OCI-LY1 (cell line): ENCODE results near the gene FAM83G.
A peak's percentile ranks its signal among the peaks of the same experiment; 100 is the strongest.

ENCODE experiments used
- H2AFZ ChIP-seq: fragments of 200-600 bp; sonication (generic), shearing (Covaris generic); 2 replicates; pipeline ENCODE4 v1.6.0; 2014; ENCODE audit warnings: antibody characterized with exemption, mild to moderate bottlenecking, low read length
- H3F3A ChIP-seq: fragments of 200-600 bp; sonication (generic), shearing (Covaris generic); 2 replicates; pipeline ENCODE4 v1.6.0; 2014; ENCODE audit warnings: mild to moderate bottlenecking, antibody characterized with exemption, low read length, moderate library complexity; ENCODE audit not compliant: insufficient read depth
- H3K27ac ChIP-seq: fragments of 200-600 bp; sonication (generic); 2 replicates; pipeline ENCODE4 v1.5.1; 2014; ENCODE audit warnings: low read length, mixed run types, mild to moderate bottlenecking, low read depth; ENCODE audit not compliant: poor library complexity, severe bottlenecking
- H3K27me3 ChIP-seq: fragments of 200-600 bp; sonication (generic); 2 replicates; pipeline ENCODE4 v1.6.0; 2014; ENCODE audit warnings: antibody characterized with exemption, mild to moderate bottlenecking, low read length, moderate library complexity; ENCODE audit not compliant: insufficient read depth
- H3K36me3 ChIP-seq: fragments of 200-600 bp; sonication (generic); 2 replicates; pipeline ENCODE4 v1.6.1; 2014; ENCODE audit warnings: mild to moderate bottlenecking, antibody characterized with exemption, low read length, moderate library complexity, mixed read lengths; ENCODE audit not compliant: insufficient read depth
- H3K4me1 ChIP-seq: fragments of 200-600 bp; sonication (generic); 2 replicates; pipeline ENCODE4 v1.5.1; 2014; ENCODE audit warnings: mild to moderate bottlenecking, low read length, moderate library complexity; ENCODE audit not compliant: insufficient read depth, severe bottlenecking
- H3K4me2 ChIP-seq: fragments of 200-600 bp; sonication (generic), shearing (Covaris generic); 2 replicates; pipeline ENCODE4 v1.6.1; 2014; ENCODE audit warnings: low read length
- H3K4me3 ChIP-seq: fragments of 200-600 bp; sonication (generic); 2 replicates; pipeline ENCODE4 v1.5.1; 2014; ENCODE audit warnings: low read length, low read depth, mild to moderate bottlenecking, mixed read lengths; ENCODE audit not compliant: poor library complexity, severe bottlenecking
- H3K79me2 ChIP-seq: fragments of 200-600 bp; shearing (Covaris generic); 2 replicates; pipeline ENCODE4 v1.6.1; 2016; ENCODE audit warnings: mixed run types, low read length, mixed read lengths; ENCODE audit not compliant: insufficient read depth
- H3K9ac ChIP-seq: fragments of 200-600 bp; sonication (generic), shearing (Covaris generic); 2 replicates; pipeline ENCODE4 v1.6.1; 2014; ENCODE audit warnings: mild to moderate bottlenecking, low read length, mixed read lengths
- H3K9me2 ChIP-seq: fragments of 200-600 bp; sonication (generic), shearing (Covaris generic); 2 replicates; pipeline ENCODE4 v1.6.1; 2014; ENCODE audit warnings: low read depth, mild to moderate bottlenecking, low read length, mixed read lengths
- H3K9me3 ChIP-seq: fragments of 200-600 bp; shearing (Covaris generic); 2 replicates; pipeline ENCODE4 v1.6.1; 2014; ENCODE audit warnings: low read length, mixed read lengths
- H4K20me1 ChIP-seq: fragments of 200-600 bp; sonication (generic), shearing (Covaris generic); 2 replicates; pipeline ENCODE4 v1.6.0; 2016; ENCODE audit warnings: mild to moderate bottlenecking, low read length; ENCODE audit not compliant: insufficient read depth
- EZH2 ChIP-seq: fragments of 200-600 bp; sonication (generic), shearing (Covaris generic); IDR thresholded peaks from 2 replicates; pipeline ENCODE4 v1.8.0; 2017; ENCODE audit warnings: borderline replicate concordance, mixed run types, mild to moderate bottlenecking, antibody characterized with exemption, low read length, moderate library complexity, mixed read lengths
- TF ChIP-seq, protein P1 (sequence below): fragments of 200-600 bp; sonication (generic), shearing (Covaris generic); IDR thresholded peaks from 2 replicates; pipeline ENCODE4 v1.5.1; 2017; ENCODE audit warnings: mild to moderate bottlenecking, antibody characterized with exemption, low read length, moderate library complexity, mixed read lengths

The FAM83G gene

DNA sequence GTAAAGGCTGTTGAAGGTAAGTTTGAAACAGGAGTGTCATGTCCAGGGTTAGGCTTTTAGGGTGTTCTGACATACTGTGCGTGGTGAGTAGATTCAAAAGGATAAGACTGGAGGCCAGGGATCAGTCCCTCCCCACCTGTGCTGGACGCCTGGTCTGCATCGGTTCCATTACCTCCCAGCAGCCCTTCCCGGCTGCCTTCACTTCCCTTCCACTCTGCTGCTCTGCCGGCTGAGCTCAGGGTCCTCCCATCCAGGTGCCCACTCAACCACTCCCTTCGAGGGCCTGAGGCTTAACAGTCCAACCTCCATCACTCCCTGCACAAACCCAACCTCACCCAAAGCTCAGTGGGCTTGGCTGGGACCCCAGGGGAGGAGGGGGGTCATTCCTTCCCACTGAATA is 56.7 kb downstream of the FAM83G start:
- H3K9ac ChIP-seq, result no peak overlapping the region
- H4K20me1 ChIP-seq, result no peaks in the 10 kb centered on the region
- H3K36me3 ChIP-seq, result no peaks in the 10 kb centered on the region
- no peak overlapping the region for H3K4me3 ChIP-seq
- no peaks in the 10 kb centered on the region for H3K79me2 ChIP-seq
- H3K9me2 ChIP-seq, result no peaks in the 10 kb centered on the region
- peaks cover 16% of the 10 kb centered on the region for H3K4me1 ChIP-seq
- no peak overlapping the region for H3K27ac ChIP-seq
- H3K9me3 ChIP-seq, result no peaks in the 10 kb centered on the region
- TF ChIP-seq EZH2, result no peak
- TF ChIP-seq, protein P1, sequence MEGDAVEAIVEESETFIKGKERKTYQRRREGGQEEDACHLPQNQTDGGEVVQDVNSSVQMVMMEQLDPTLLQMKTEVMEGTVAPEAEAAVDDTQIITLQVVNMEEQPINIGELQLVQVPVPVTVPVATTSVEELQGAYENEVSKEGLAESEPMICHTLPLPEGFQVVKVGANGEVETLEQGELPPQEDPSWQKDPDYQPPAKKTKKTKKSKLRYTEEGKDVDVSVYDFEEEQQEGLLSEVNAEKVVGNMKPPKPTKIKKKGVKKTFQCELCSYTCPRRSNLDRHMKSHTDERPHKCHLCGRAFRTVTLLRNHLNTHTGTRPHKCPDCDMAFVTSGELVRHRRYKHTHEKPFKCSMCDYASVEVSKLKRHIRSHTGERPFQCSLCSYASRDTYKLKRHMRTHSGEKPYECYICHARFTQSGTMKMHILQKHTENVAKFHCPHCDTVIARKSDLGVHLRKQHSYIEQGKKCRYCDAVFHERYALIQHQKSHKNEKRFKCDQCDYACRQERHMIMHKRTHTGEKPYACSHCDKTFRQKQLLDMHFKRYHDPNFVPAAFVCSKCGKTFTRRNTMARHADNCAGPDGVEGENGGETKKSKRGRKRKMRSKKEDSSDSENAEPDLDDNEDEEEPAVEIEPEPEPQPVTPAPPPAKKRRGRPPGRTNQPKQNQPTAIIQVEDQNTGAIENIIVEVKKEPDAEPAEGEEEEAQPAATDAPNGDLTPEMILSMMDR, result no peak
- H2AFZ ChIP-seq, result no peak overlapping the region
- H3K4me2 ChIP-seq, result no peak overlapping the region
- no peaks in the 10 kb centered on the region; the same call in 1 of the 2 replicates for H3K27me3 ChIP-seq
- H3F3A ChIP-seq, result no peaks in the 10 kb centered on the region

DNA sequence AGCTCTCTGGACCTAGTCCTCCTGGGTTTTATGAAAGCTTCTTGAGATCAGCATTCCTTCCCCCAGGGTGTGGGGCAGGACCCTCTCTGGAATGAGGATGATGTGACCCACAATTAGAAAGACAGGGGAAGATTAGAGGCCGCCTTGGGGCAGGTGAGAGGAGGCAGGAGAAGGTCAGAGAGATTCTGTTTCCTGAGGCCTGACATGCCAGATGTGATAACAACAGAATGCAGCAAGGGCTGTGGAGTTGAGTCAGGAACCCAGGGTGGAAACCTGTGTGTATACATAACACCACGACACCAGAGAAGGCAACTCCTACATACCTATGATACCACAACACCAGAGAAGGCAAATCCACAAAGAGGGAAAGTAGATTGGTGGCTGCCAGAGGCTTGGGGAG is 58.0 kb downstream of the FAM83G start:
- Histone ChIP-seq H3K79me2 (no peaks in the 10 kb centered on the region), H3K36me3 (no peaks in the 10 kb centered on the region), H3K9me3 (no peaks in the 10 kb centered on the region), H3K4me1 (peaks cover 16% of the 10 kb centered on the region), H4K20me1 (no peaks in the 10 kb centered on the region), H3K9ac (no peak overlapping the region), H3K27me3 (no peaks in the 10 kb centered on the region; the same call in 1 of the 2 replicates), H3K9me2 (no peaks in the 10 kb centered on the region), H3F3A (no peaks in the 10 kb centered on the region), H3K4me2 (no peak overlapping the region), H2AFZ (no peak overlapping the region), H3K27ac (no peak overlapping the region), H3K4me3 (no peak overlapping the region)
- TF ChIP-seq, protein P1, result no peak
- TF ChIP-seq EZH2, result no peak

DNA sequence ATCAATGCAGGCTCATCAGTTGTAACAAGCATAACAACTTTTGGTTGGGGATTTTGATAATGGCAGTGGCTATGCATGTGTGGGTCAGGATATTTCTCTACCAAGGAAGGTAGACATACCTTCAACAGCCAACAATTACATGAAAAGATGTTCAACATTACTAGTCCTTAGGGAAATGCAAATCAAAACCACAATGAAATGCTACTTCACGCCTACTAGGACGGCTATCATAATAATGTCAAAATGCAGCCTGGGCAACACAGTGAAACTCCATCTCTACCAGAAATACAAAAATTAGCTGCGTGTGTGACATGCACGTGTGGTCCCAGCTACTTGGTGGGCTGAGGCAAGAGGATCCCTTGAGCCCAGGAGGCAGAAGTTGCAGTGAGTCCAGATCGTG is 59.9 kb downstream of the FAM83G start:
- no peaks in the 10 kb centered on the region for H3F3A ChIP-seq
- no peak overlapping the region for H3K4me3 ChIP-seq
- TF ChIP-seq EZH2, result no peak
- TF ChIP-seq, protein P1, result no peak
- H3K4me1 ChIP-seq, result peaks cover 16% of the 10 kb centered on the region
- H3K9me2 ChIP-seq, result no peaks in the 10 kb centered on the region
- H4K20me1 ChIP-seq, result no peaks in the 10 kb centered on the region
- no peak overlapping the region for H2AFZ ChIP-seq
- H3K27ac ChIP-seq, result peak overlapping the region; percentile 36
- H3K79me2 ChIP-seq, result no peaks in the 10 kb centered on the region
- no peaks in the 10 kb centered on the region for H3K27me3 ChIP-seq
- no peaks in the 10 kb centered on the region for H3K36me3 ChIP-seq
- H3K9me3 ChIP-seq, result no peaks in the 10 kb centered on the region
- H3K9ac ChIP-seq, result no peak overlapping the region; the same call in 1 of the 2 replicates
- H3K4me2 ChIP-seq, result peak overlapping the region; percentile 23; the same call in 1 of the 2 replicates
